Astrocyte of the spinal cord (primary cell): ENCODE measurements around the gene SCARF2.
"Not testable (repeated sequence)": the region's sequence is repeated elsewhere in the genome, so short reads cannot be mapped to it uniquely, and the experiment has no call there.

ENCODE experiments used
- DNase-seq: peaks from one replicate; pipeline ENCODE4 v3.0.0; 2011; ENCODE audit warnings: low read depth, low spot score
- H3K4me3 ChIP-seq: 2 replicates; pipeline ENCODE4 v1.5.1; 2011; ENCODE audit warnings: low read depth, mild to moderate bottlenecking, low read length, moderate library complexity
- CTCF ChIP-seq: IDR thresholded peaks from 2 replicates; pipeline ENCODE4 v1.5.1; 2012; ENCODE audit warnings: low read depth, mild to moderate bottlenecking, low read length, inconsistent platforms
- in situ Hi-C: cut with HindIII; loops from 2 replicates; pipeline ENCODE4 v1.10.0; 2017; ENCODE audit warnings: low sequenced_read_pairs

Gene SCARF2

DNA sequence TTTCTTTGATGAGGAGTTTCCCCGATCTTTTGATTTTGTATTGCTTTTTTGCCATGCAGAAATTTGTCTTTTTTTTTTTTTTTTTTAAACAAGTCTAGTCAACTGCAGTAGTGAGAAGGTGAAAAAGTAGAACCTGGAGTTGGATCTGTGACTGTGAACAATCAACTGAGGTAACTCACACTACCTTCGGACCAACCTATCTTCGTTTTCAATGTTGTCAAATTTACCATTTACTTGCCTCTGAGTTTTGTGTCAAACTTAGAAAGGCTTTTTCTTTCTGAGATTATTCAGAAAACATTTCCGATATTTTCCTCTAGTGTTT lies 37.5 kb upstream of the SCARF2 start:
- in situ Hi-C loops = no loop called here
- TF ChIP-seq CTCF = no peak
- H3K4me3 ChIP-seq = no peak overlapping the region
- DNase-seq = no peak

DNA sequence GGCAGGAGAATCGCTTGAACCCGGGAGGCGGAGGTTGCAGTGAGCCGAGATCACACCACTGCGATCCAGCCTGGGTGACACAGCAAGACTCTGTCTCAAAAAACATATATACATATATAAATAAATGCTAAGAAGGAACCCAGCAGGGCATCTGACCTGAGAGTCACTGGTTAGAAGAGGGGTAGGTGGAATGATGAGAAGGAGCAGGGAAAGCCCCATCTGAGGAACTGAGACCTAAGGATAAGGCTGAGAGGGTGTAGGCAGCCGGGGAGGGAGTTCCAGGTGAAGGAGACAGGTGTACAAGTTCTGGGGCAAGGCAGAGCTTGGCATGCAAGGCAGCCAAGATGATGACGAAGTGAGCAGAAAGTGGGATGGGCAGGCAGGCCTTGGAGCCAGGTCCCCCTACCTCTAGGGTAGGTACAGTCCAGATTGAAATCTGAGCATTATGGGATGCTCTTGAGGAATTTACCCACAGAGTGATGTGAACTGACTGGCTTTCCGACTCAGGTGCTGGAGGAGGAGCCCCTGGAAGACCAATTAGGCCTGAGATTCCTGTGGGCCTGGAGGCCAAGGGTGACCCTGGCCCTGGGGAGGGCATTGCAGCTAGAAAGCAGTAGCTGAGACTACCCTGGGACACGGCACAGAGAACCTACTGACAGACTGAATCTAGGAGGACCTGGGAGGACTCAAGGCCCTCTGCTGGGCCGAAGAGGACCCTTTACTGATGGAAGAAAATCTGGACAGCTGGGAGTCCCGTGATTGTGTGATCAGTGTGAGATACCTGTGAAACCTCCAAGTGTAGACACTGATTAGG lies 35.2 kb upstream of the SCARF2 start:
- in situ Hi-C loops = no loop called here
- no peak overlapping the region for H3K4me3 ChIP-seq
- TF ChIP-seq CTCF = no peak
- no peak for DNase-seq

- TF ChIP-seq CTCF = no peak
- in situ Hi-C loops = no loop called here
- no peak for DNase-seq
- no peak overlapping the region for H3K4me3 ChIP-seq
Measured at GRCh38 chr22:20471126-20471833, 33.7 kb upstream of the SCARF2 start.

DNA sequence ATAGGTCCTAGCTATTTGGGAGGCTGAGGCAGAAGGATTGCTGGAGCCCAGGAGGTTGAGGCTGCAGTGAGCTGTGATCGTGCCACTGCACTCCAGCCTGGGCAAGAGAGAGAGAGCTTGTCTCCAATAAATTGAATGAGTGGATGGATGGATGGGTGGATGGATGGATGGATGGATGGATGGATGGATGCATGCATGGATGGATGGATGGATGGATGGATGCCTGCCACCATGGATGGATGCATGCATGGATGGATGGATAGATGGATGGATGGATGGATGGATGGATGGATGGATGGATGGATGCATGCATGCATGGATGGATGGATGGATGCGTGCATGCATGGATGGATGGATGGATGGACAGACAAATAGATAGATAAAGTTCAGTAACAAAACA lies 32.9 kb upstream of the SCARF2 start:
- DNase-seq, in situ Hi-C loops, H3K4me3 ChIP-seq: not testable (repeated sequence)

DNA sequence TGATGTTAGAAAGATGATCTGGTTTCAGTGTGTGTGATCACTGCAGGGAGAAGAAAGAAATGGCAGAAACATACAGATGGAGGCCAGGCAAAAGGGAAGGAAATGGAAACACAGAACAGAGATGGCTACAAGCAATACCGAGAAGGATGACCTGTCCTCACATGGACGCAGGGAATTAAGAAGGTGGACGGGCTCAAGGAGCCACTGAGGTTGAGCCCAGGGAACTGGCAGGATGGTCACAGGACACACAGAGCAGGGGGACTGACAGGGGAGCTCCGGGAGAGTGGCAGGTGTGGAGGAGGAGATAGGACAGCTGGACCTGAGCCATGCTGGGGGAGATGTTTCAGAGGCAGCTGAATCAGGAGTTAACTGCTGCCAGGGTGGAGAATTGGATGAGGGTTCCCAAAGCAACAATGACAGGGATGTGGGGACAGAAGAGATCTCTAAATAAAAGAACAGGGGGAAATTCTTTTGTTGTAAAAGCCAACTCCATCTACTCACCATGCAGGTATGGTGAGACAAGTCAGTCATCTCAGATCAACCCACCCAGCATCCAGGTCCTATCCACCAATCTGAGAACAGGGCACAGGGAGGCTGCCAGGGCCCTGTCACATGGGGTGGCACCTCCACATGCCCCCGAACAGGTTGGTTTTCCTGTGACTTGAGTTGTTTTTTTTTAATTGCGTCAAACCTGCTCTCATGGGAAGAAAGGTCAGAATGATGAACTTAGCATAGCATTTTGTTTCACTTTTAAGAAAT lies 31.7 kb upstream of the SCARF2 start:
- H3K4me3 ChIP-seq = no peak overlapping the region
- in situ Hi-C loops = no loop called here
- no peak for DNase-seq
- TF ChIP-seq CTCF = no peak

GRCh38 chr22:20466659-20467379 lies 29.2 kb upstream of the SCARF2 start:
- in situ Hi-C loops = no loop called here
- no peak for TF ChIP-seq CTCF
- H3K4me3 ChIP-seq = no peak overlapping the region
- no peak for DNase-seq

GRCh38 chr22:20465759-20466077 lies 28.1 kb upstream of the SCARF2 start:
- no peak overlapping the region for H3K4me3 ChIP-seq
- in situ Hi-C loops = no loop called here
- no peak for TF ChIP-seq CTCF
- no peak for DNase-seq
